ENCODE results near the gene TMEM87B. TPM values are rescaled to one million over a fixed set of nuclear protein-coding genes. Genes with fewer than 3 reads are reported as not detected.
"Not testable (repeated sequence)": the region's sequence is repeated elsewhere in the genome, so short reads cannot be mapped to it uniquely, and the experiment has no call there.

TMEM87B gene
- total RNA-seq, 4 donors from 2014 or later: 21.9 to 74.5 (median 60.7) TPM

GRCh38 chr2:112032689-112033465, 22.2 kb upstream of the TMEM87B start:
- WGBS, 2 donors (ENCODE audit: low coverage in 1 of 2): 39 to 55% methylated on average over 3 to 4 of the region's 4 CpGs
- peak; percentile 35 for DNase-seq
- H3K36me3 ChIP-seq: no peaks in the 10 kb centered on the region
- H3K27ac ChIP-seq: peak overlapping the region; percentile 20 to 56 (median 36)
- peak in 2 of 5 experiments; percentile 1 to 16 for TF ChIP-seq CTCF (IDR thresholded peaks at IDR 0.05)
- no peak for TF ChIP-seq POLR2A (IDR thresholded peaks at IDR 0.05)
- in situ Hi-C loops (cut with MboI; ENCODE audit: low pct_ligation_motif_present in 1 of 4, low pct_unique_long_range_greater_than_20kb in 1 of 4, low sequenced_read_pairs in 3 of 4): loop anchor here in 2 of 4 donors (10.0 kb wide), 1 partner anchor 128 kb away; no protein-coding TSS in a partner anchor
- H3K27me3 ChIP-seq: no peaks in the 10 kb centered on the region
- H3K9me3 ChIP-seq: no peaks in the 10 kb centered on the region
- no peak overlapping the region for H3K4me3 ChIP-seq
- intact Hi-C loops (cut with DNase I; ENCODE audit: low total_unique reads): no loop called here
- H3K4me1 ChIP-seq: peaks cover 3 to 27% (median 11%) of the 10 kb centered on the region in 4 donors

GRCh38 chr2:112033600-112033999, 21.5 kb upstream of the TMEM87B start:
- 43 to 54% methylated on average over 1 of the region's 1 CpG for WGBS, 2 donors (ENCODE audit: low coverage in 1 of 2)
- no peak for DNase-seq
- in situ Hi-C loops (cut with MboI; ENCODE audit: low pct_ligation_motif_present in 1 of 4, low pct_unique_long_range_greater_than_20kb in 1 of 4, low sequenced_read_pairs in 3 of 4): loop anchor here in 2 of 4 donors (10.0 kb wide), 1 partner anchor 129 kb away; no protein-coding TSS in a partner anchor

GRCh38 chr2:112034924-112035323, 20.1 kb upstream of the TMEM87B start:
- peaks cover 3 to 27% (median 11%) of the 10 kb centered on the region in 4 donors for H3K4me1 ChIP-seq
- H3K27ac ChIP-seq: no peak overlapping the region
- H3K27me3 ChIP-seq: no peaks in the 10 kb centered on the region
- DNase-seq: no peak
- H3K36me3 ChIP-seq: no peaks in the 10 kb centered on the region
- 85 to 94% methylated on average over 2 to 3 of the region's 3 CpGs for WGBS, 2 donors (ENCODE audit: low coverage in 1 of 2)
- no peak for TF ChIP-seq EP300 (IDR thresholded peaks at IDR 0.05; ENCODE audit: low read depth)
- no peak for TF ChIP-seq CTCF (IDR thresholded peaks at IDR 0.05)
- no peak for TF ChIP-seq POLR2AphosphoS5 (IDR thresholded peaks at IDR 0.05)
- TF ChIP-seq POLR2A (IDR thresholded peaks at IDR 0.05): no peak
- no peaks in the 10 kb centered on the region for H3K9me3 ChIP-seq
- in situ Hi-C loops (cut with MboI; ENCODE audit: low pct_ligation_motif_present in 1 of 4, low pct_unique_long_range_greater_than_20kb in 1 of 4, low sequenced_read_pairs in 3 of 4): loop anchor here in 2 of 4 donors (10.0 kb wide), 1 partner anchor 130 kb away; no protein-coding TSS in a partner anchor
- intact Hi-C loops (cut with DNase I; ENCODE audit: low total_unique reads): no loop called here
- H3K4me3 ChIP-seq: no peak overlapping the region

More at GRCh38 chr2:112033600-112033999, 21.5 kb upstream of the TMEM87B start:
- TF ChIP-seq EP300 (IDR thresholded peaks at IDR 0.05; ENCODE audit: low read depth): no peak
- TF ChIP-seq CTCF (IDR thresholded peaks at IDR 0.05): no peak
- no peak for TF ChIP-seq POLR2AphosphoS5 (IDR thresholded peaks at IDR 0.05)
- no peak for TF ChIP-seq POLR2A (IDR thresholded peaks at IDR 0.05)
- Histone ChIP-seq H3K36me3 (no peaks in the 10 kb centered on the region), H3K27ac (peak overlapping the region in 1 of 4 donors; percentile 20), H3K27me3 (no peaks in the 10 kb centered on the region), H3K4me1 (peaks cover 3 to 27% (median 11%) of the 10 kb centered on the region in 4 donors), H3K9me3 (no peaks in the 10 kb centered on the region), H3K4me3 (no peak overlapping the region)
- intact Hi-C loops (cut with DNase I; ENCODE audit: low total_unique reads): no loop called here

GRCh38 chr2:112035786-112036185, 19.3 kb upstream of the TMEM87B start:
- 78 to 95% methylated on average over 1 of the region's 1 CpG for WGBS, 2 donors (ENCODE audit: low coverage in 1 of 2)
- in situ Hi-C loops (cut with MboI; ENCODE audit: low pct_ligation_motif_present in 1 of 4, low pct_unique_long_range_greater_than_20kb in 1 of 4, low sequenced_read_pairs in 3 of 4): loop anchor here in 2 of 4 donors (10.0 kb wide), 1 partner anchor 131 kb away; no protein-coding TSS in a partner anchor
- H3K4me3 ChIP-seq: no peak overlapping the region
- peaks cover 3 to 27% (median 11%) of the 10 kb centered on the region in 4 donors for H3K4me1 ChIP-seq
- intact Hi-C loops (cut with DNase I; ENCODE audit: low total_unique reads): no loop called here
- no peak for TF ChIP-seq POLR2A (IDR thresholded peaks at IDR 0.05)
- no peak for TF ChIP-seq CTCF (IDR thresholded peaks at IDR 0.05)
- no peak for TF ChIP-seq EP300 (IDR thresholded peaks at IDR 0.05; ENCODE audit: low read depth)
- no peak for TF ChIP-seq POLR2AphosphoS5 (IDR thresholded peaks at IDR 0.05)
- H3K27me3 ChIP-seq: no peaks in the 10 kb centered on the region
- H3K36me3 ChIP-seq: no peaks in the 10 kb centered on the region
- no peaks in the 10 kb centered on the region for H3K9me3 ChIP-seq
- no peak overlapping the region for H3K27ac ChIP-seq
- DNase-seq: no peak

GRCh38 chr2:112039556-112039955, 15.5 kb upstream of the TMEM87B start:
- H3K4me1 ChIP-seq; H3K4me3 ChIP-seq; H3K27me3 ChIP-seq; intact Hi-C loops (cut with DNase I; ENCODE audit: low total_unique reads); H3K36me3 ChIP-seq; DNase-seq; H3K27ac ChIP-seq; H3K9me3 ChIP-seq: not testable (repeated sequence)
- 90 to 100% methylated on average over 2 to 12 of the region's 12 CpGs for WGBS, 2 donors (ENCODE audit: low coverage in 1 of 2)
- in situ Hi-C loops (cut with MboI; ENCODE audit: low pct_ligation_motif_present in 1 of 4, low pct_unique_long_range_greater_than_20kb in 1 of 4, low sequenced_read_pairs in 3 of 4): loop anchor here in 2 of 4 donors (10.0 kb wide), 1 partner anchor 135 kb away; no protein-coding TSS in a partner anchor

- in situ Hi-C loops (cut with MboI; ENCODE audit: low pct_ligation_motif_present in 1 of 4, low pct_unique_long_range_greater_than_20kb in 1 of 4, low sequenced_read_pairs in 3 of 4): loop anchor here in 1 of 4 donors (10.0 kb wide), 1 partner anchor 155 kb away; the partner anchor contains the start of gene ANAPC1
- DNase-seq; H3K4me3 ChIP-seq; H3K36me3 ChIP-seq; H3K9me3 ChIP-seq; H3K4me1 ChIP-seq; intact Hi-C loops (cut with DNase I; ENCODE audit: low total_unique reads); H3K27me3 ChIP-seq; H3K27ac ChIP-seq: not testable (repeated sequence)
- WGBS, 2 donors (ENCODE audit: low coverage in 1 of 2): 84 to 100% methylated on average over 2 of the region's 2 CpGs
Measured at GRCh38 chr2:112040066-112040465, 15.0 kb upstream of the TMEM87B start.

All from transverse colon (tissue), 4 donors.